ENCODE results near the gene GSTP1. TPM values are rescaled to one million over a fixed set of nuclear protein-coding genes. Genes with fewer than 3 reads are reported as not detected.

Gene GSTP1
- total and polyA plus RNA-seq, 9 of the 15 experiments (the other 6 are each of a cell fraction or from before 2014, with no cell fraction given): 592 to 2,150 (median 1,204) TPM

- Histone ChIP-seq H4K20me1 (replicated peaks; ENCODE audit: control insufficient read depth, insufficient read depth, low read length) (no peaks in the 10 kb centered on the region), H3K27me3 (ENCODE audit: control insufficient read depth in 2 of 2, insufficient read depth in 2 of 2, low read length in 2 of 2) (no peaks in the 10 kb centered on the region), H3K79me2 (ENCODE audit: control insufficient read depth, insufficient read depth, low read length) (peaks cover 12% of the 10 kb centered on the region), H3K4me3 (no peak overlapping the region), H3K27ac (ENCODE audit: extremely low read depth, low read depth, low read length) (peak overlapping the region; percentile 44; the same call in 2 of the 3 replicates), H3K4me1 (replicated peaks in 1 of 2; ENCODE audit: control insufficient read depth in 2 of 2, insufficient read depth in 2 of 2, low read length in 2 of 2) (peaks cover 9 to 71% of the 10 kb centered on the region in 2 experiments; a peak in 4 of 5 replicates), H3K9me1 (ENCODE audit: control insufficient read depth, insufficient read depth, low read length) (no peaks in the 10 kb centered on the region), H3K4me2 (ENCODE audit: insufficient read depth, low read length) (peak overlapping the region; percentile 52; the same call in 1 of the 2 replicates), H3K9me3 (replicated peaks; ENCODE audit: control insufficient read depth, insufficient read depth, low read depth, low read length) (0 out of 2 replicates have a peak, but pooled peaks cover 2% of the 10 kb centered on the region), H3K36me3 (ENCODE audit: control insufficient read depth, insufficient read depth, low read length) (peaks cover 53% of the 10 kb centered on the region), H3K9ac (ENCODE audit: insufficient read depth in 1 of 2, low read depth in 2 of 2, low read length in 2 of 2) (peak overlapping the region; percentile 29 to 87; a peak in 3 of 4 replicates), H2AFZ (ENCODE audit: low read depth, low read length) (no peak overlapping the region)
- 79% methylated on average over 14 of the region's 17 CpGs for WGBS (ENCODE audit: insufficient coverage, low coverage, missing lambda C conversion rate)
- CTCF ChIA-PET (ENCODE audit: low intra/inter-chr PET ratio): interaction anchor here (0.6 to 1.0 kb wide), 2 partner anchors 16 to 1421 kb away, joined by 3 read pairs; partner anchors contain the start of gene NUDT8
- no peak for TF ChIP-seq SNRNP70 (optimal IDR thresholded peaks at IDR 0.05; ENCODE audit: low read depth, low read length)
- no peak for TF ChIP-seq FUS (optimal IDR thresholded peaks at IDR 0.05; ENCODE audit: low read depth, low read length)
- peak; percentile 32; the same call in 1 of the 2 replicates for TF ChIP-seq POLR2A (conservative IDR thresholded peaks at IDR 0.05)
- 0 out of 2 replicates have a peak, but pooled peaks have one; percentile 44 for TF ChIP-seq SUPT5H (IDR thresholded peaks at IDR 0.05)
- TF ChIP-seq SMARCE1 (IDR thresholded peaks at IDR 0.05): no peak
- TF ChIP-seq POU5F1 (IDR thresholded peaks at IDR 0.05; ENCODE audit: borderline replicate concordance, low read depth, low read length, partially characterized antibody): no peak
- 0 out of 2 replicates have a peak, but pooled peaks have one; percentile 22 for TF ChIP-seq RBFOX2 (IDR thresholded peaks at IDR 0.05; ENCODE audit: low read depth, low read length)
- no peak for TF ChIP-seq NCOR1 (IDR thresholded peaks at IDR 0.05)
- no peak for TF ChIP-seq NFYB (IDR thresholded peaks at IDR 0.05; ENCODE audit: extremely low read depth, insufficient read length)
- no peak for TF ChIP-seq TFE3 (CRISPR knock-in tag; IDR thresholded peaks at IDR 0.05)
- TF ChIP-seq POLR2G (IDR thresholded peaks at IDR 0.05; ENCODE audit: low read depth, low read length): peak; percentile 15; the same call in 1 of the 2 replicates
- TF ChIP-seq FIP1L1 (IDR thresholded peaks at IDR 0.05; ENCODE audit: low read depth, low read length, poor library complexity, severe bottlenecking): no peak
- TF ChIP-seq, protein P1, sequence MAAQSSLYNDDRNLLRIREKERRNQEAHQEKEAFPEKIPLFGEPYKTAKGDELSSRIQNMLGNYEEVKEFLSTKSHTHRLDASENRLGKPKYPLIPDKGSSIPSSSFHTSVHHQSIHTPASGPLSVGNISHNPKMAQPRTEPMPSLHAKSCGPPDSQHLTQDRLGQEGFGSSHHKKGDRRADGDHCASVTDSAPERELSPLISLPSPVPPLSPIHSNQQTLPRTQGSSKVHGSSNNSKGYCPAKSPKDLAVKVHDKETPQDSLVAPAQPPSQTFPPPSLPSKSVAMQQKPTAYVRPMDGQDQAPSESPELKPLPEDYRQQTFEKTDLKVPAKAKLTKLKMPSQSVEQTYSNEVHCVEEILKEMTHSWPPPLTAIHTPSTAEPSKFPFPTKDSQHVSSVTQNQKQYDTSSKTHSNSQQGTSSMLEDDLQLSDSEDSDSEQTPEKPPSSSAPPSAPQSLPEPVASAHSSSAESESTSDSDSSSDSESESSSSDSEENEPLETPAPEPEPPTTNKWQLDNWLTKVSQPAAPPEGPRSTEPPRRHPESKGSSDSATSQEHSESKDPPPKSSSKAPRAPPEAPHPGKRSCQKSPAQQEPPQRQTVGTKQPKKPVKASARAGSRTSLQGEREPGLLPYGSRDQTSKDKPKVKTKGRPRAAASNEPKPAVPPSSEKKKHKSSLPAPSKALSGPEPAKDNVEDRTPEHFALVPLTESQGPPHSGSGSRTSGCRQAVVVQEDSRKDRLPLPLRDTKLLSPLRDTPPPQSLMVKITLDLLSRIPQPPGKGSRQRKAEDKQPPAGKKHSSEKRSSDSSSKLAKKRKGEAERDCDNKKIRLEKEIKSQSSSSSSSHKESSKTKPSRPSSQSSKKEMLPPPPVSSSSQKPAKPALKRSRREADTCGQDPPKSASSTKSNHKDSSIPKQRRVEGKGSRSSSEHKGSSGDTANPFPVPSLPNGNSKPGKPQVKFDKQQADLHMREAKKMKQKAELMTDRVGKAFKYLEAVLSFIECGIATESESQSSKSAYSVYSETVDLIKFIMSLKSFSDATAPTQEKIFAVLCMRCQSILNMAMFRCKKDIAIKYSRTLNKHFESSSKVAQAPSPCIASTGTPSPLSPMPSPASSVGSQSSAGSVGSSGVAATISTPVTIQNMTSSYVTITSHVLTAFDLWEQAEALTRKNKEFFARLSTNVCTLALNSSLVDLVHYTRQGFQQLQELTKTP (IDR thresholded peaks at IDR 0.05; ENCODE audit: low read depth in 1 of 2, partially characterized antibody in 2 of 2): no peak
- no peak for TF ChIP-seq ZNF778 (CRISPR knock-in tag; IDR thresholded peaks at IDR 0.05)
- TF ChIP-seq SLC30A9 (CRISPR knock-in tag; IDR thresholded peaks at IDR 0.05): no peak
- intact Hi-C loops (cut with micrococcal nuclease) (no loop called here), in situ Hi-C loops (cut with MboI) (no loop called here)
- ATAC-seq (peak; percentile 21), FAIRE-seq (no peak), DNase-seq (ENCODE audit: extremely low read depth in 1 of 4, low spot score in 3 of 4) (no peak)
- BruUV-seq (replicated peaks): no TSS peak
- POLR2A ChIA-PET: interaction anchor here (0.5 to 3.4 kb wide), 7 partner anchors 8 to 229 kb away, joined by 3 to 36 read pairs (median 4); partner anchors contain the start of gene NUDT8
Observed at GRCh38 chr11:67613313-67613959, 29.8 kb downstream of the GSTP1 start.
